Activated T-cell treated with anti-CD3 and anti-CD28 coated beads for 1 hour (primary cell): Measurements from ENCODE around the gene SPACA7.
"Not testable (repeated sequence)": the region's sequence is repeated elsewhere in the genome, so short reads cannot be mapped to it uniquely, and the experiment has no call there.

Experiments
- DNase-seq: peaks from one replicate; pipeline ENCODE4 v3.0.0-alpha.2; 2020; ENCODE audit warnings: low read depth

Gene SPACA7

DNA sequence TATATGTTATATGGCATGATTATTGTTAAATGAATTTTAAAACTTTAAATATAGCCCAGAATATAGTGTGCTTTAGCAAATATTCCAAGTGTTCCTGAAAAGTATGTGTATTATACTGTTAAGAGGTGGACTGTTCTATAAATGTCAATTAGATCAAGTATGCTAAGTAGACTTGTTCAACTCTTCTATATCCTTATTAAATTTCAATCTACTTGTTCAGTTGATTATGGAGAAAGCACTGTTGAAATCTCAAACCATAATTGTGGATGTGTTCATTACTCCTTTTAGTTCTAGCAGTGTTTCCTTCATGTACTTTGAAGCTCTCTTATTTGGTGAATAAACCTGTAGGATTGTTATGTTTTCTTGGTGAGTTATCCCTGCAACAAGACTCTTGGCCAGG is 52.5 kb downstream of the SPACA7 start:
- no peak for DNase-seq

DNA sequence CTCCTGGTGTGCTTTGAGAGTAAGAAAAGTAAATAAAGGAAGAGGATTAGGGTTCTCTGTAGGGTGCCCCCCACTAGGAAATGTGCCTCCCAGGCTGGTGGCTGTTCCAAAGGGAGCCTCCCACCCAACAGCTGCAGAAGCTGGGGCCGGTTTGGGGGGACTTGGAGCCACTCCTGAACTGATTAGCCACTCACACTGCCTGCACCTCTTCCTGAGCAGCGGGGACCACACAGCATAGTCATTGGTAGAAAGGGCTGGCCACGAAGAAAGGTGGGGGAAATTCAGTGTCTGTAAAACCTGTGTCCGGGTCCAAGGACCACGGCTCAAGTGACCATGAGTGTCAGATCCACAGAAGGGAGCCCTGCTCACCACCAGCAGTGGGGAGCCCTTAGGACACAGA is 55.6 kb downstream of the SPACA7 start:
- no peak for DNase-seq

DNA sequence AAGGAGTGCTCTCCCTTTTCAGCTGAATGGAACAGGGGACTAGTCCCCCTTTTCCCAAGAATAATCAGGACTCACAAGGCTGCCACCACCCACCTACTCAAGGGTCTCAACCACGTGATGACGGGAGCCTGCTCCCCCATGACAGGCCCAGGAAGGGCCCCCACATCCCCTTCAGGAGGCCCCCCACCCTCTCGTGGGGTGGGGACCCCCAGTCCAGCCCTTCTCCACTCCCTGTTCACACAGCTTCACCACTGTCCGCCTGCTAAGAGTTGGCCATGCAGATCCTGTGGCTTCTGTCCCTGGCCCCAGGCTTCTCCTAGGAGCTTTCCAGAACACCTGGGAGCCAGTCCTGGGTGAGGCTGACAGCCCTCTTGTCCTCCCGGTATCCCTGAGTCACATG is 56.6 kb downstream of the SPACA7 start:
- not testable (repeated sequence) for DNase-seq

GRCh38 chr13:112433517-112433916 is 57.4 kb downstream of the SPACA7 start:
- DNase-seq: not testable (repeated sequence)

DNA sequence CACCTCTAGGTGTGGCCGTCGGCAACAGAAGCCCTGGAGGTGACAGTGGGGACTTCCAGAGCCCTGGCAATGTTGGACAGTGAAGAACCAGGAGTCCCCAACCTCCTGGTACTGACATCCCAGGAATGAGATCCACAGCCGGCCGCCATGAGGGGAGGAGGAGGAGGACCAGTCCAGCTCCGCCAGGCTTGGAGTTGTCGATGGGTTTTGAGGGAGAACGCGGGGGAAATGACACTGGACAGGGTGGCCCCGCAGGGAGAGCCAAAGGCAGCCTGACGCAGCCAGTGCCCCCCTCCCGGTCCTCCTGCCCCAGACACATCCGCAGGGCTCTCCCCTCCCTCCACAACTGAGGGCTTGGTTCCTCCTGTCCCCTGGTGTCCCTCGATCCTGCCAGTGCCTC is 57.9 kb downstream of the SPACA7 start:
- DNase-seq: no peak

DNA sequence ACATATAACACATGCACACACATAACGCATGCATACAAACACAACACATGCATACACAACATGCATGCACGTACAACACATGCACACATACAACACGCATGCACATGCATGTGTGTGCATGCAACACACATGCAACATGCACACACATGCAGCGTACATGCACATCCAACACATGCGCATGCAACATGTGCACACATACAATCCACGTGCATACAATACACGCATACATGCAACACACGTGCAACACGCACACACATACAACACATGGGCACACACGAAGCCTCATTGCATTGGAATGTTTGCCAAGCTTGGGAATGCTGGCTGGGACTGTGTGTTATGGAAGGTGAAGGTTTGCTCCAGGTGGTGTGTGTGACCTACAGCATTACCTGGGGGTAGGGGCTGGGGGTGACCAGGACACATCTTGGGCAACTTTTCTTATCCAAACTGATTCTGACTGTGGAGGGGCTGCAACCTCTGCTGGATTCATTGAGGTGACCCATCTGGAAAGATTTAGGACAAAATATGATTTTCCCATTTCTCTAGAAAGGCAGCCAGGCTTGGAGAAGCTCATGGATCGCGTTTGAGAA is 58.9 kb downstream of the SPACA7 start:
- DNase-seq: no peak

GRCh38 chr13:112435973-112436372 is 59.8 kb downstream of the SPACA7 start:
- no peak for DNase-seq

GRCh38 chr13:112438094-112438493 is 61.9 kb downstream of the SPACA7 start:
- DNase-seq: no peak

DNA sequence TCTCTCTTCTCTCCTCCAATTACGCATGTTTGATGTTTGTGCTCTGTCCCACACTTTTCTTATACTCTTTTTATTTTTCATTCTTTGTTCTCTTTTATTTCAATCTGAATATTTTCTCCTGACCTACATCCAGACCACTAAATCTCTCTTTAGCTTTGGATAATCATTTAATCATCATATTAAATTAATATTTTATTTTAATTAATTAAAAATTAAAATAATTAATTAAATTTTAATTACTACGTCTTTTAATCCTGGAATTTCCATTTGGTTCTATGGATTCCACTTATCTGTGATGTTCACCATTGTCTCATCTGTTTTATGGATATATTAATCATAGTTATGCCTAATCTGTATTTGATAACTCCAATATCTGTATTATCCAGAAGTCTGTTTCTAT is 62.4 kb downstream of the SPACA7 start:
- no peak for DNase-seq

- DNase-seq: no peak
These were observed 65.1 kb downstream of the SPACA7 start for GRCh38 chr13:112441226-112441625.

DNA sequence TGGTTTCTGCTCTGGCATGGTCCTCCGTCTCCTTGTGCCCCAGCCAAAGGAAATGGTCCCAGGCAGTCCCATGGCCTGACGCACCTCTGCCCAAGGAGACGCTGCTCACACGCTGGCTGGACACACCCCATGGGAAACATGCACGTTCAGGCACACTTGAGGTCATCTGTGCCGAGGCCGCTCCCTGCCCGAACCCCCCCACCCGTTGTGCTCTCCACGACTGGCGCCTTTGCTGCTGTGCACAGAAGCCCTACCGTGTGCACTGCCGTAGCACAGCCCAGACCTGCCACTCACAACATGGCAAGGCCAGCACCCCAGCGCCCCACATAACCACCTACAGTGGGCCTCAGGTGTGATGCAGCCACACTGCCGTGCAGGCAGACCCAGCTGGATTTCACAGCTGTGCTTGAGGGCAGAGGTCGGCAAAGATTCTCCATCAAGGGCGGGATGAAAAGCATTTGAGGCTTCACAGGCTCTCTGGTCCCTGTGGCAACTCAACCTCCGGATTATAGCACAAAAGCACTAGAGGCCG is 65.7 kb downstream of the SPACA7 start:
- DNase-seq: no peak

DNA sequence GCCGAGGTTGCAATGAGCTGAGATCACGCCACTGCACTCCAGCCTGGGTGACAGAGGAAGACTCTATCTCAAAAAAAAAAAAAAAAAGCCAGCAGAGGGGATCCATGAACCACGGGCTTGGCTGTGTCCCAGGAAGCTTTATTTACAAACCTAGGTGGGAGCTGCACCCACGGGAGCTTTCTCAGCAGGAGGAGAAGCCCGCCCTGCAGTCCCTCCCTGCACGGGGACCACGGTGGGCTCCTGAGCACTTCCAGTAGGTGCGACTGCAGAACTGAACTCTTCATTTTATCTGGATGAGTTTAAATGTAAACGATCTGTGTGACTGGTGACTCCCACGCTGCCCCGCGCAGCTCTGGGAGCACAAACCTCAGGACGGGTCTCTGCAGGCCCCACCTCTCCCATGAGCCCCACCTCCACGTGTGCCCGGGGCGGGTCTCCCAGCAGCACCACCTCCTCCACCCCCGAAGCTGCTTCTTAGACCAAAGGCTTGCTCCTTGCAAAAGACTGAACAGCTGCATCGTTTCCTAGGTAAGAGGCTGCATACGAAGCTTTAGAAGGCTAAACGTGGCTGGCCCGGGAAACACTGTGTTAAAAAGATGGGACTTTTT is 66.4 kb downstream of the SPACA7 start:
- DNase-seq: no peak

- DNase-seq: no peak
These were observed 67.2 kb downstream of the SPACA7 start for GRCh38 chr13:112443191-112443994.

- DNase-seq: peak; percentile 5
These were observed 67.8 kb downstream of the SPACA7 start for GRCh38 chr13:112443995-112444311.

- no peak for DNase-seq
These were observed 68.6 kb downstream of the SPACA7 start for GRCh38 chr13:112444416-112445399.

GRCh38 chr13:112445411-112446271 is 69.5 kb downstream of the SPACA7 start:
- DNase-seq: no peak

- no peak for DNase-seq
These were observed 70.2 kb downstream of the SPACA7 start for GRCh38 chr13:112446347-112446861.

- DNase-seq: no peak
These were observed 70.7 kb downstream of the SPACA7 start for GRCh38 chr13:112446867-112447266.

DNA sequence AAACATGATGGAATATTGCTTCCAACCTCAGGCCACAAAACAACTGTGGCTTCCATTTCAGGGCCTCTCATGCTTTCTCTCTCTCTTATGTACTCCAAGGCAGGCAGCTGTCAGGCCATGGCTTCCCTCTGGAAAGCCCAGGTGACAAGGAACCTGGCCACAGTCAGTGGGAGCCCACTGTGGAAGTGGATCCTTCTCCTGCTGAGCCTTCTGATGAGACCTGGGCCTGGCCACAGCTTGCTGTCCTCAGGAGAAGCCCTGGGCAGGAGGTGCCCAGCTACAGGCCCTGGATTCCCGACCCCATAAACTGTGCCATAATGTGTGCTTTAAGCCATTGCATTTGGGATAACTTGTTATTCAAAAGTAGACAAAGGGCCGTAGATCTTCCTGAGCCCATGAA is 71.2 kb downstream of the SPACA7 start:
- DNase-seq: no peak

- DNase-seq: no peak
These were observed 71.8 kb downstream of the SPACA7 start for GRCh38 chr13:112447761-112448603.
